Caco-2 (cell line): ENCODE results near the gene ZNF432. TPM values are rescaled to one million over a fixed set of nuclear protein-coding genes. Genes with fewer than 3 reads are reported as not detected.
"Not testable (repeated sequence)": the region's sequence is repeated elsewhere in the genome, so short reads cannot be mapped to it uniquely, and the experiment has no call there.

Experiments used
- BruUV-seq: library from RNA; stranded (reverse); fragments of 400-500 nt; replicated peaks from 2 replicates; lab custom pipeline; 2021; lab: Mats Ljungman, UMichigan
- CTCF ChIA-PET: fragments of 300-600 bp; sonication (Branson Sonifier 250); formaldehyde crosslinking; loops from one replicate; lab custom pipeline; 2022; ENCODE audit warnings: antibody characterized with exemption; lab: Charles Lee
- POLR2A ChIA-PET: fragments of 300-600 bp; sonication (Branson Sonifier 250); formaldehyde crosslinking; loops from one replicate; lab custom pipeline; 2022; ENCODE audit warnings: antibody characterized with exemption; lab: Charles Lee
- DNase-seq, 2 experiments: peaks; one replicate each; pipeline versions ENCODE4 v3.0.0 to v3.0.0-alpha.2; 2020 to 2022
- H3K27me3 ChIP-seq: replicated peaks from 2 replicates; pipeline ENCODE4 v1.6.0; 2011; ENCODE audit warnings: low read length; ENCODE audit not compliant: control insufficient read depth, insufficient read depth
- H3K36me3 ChIP-seq: 2 replicates; pipeline ENCODE4 v1.5.1; 2011; ENCODE audit warnings: low read length; ENCODE audit not compliant: control insufficient read depth, insufficient read depth
- H3K4me1 ChIP-seq: fragments of 250-450 bp; sonication (Bioruptor Pico); 2 replicates; pipeline ENCODE4 v1.5.1; 2020; ENCODE audit warnings: mild to moderate bottlenecking
- H3K4me3 ChIP-seq: 2 replicates; pipeline ENCODE4 v1.5.1; 2011; ENCODE audit warnings: low read depth, mild to moderate bottlenecking, control low read depth, low read length
- H3K9me3 ChIP-seq: fragments of 250-450 bp; sonication (Bioruptor Pico); 2 replicates; pipeline ENCODE4 v1.5.1; 2020; ENCODE audit warnings: mild to moderate bottlenecking, moderate library complexity
- H3K27ac Mint-ChIP-seq: one replicate; pipeline ENCODE4 v1.8.0; 2022; ENCODE audit warnings: mixed read lengths; ENCODE audit not compliant: unreplicated experiment
- H3K27me3 Mint-ChIP-seq: one replicate; pipeline ENCODE4 v1.8.0; 2022; ENCODE audit warnings: mixed read lengths; ENCODE audit not compliant: insufficient read depth, unreplicated experiment
- H3K36me3 Mint-ChIP-seq: one replicate; pipeline ENCODE4 v1.8.0; 2022; ENCODE audit warnings: mild to moderate bottlenecking, mixed read lengths; ENCODE audit not compliant: insufficient read depth, unreplicated experiment
- H3K4me1 Mint-ChIP-seq: one replicate; pipeline ENCODE4 v1.8.0; 2022; ENCODE audit warnings: low read depth, mixed read lengths; ENCODE audit not compliant: unreplicated experiment
- H3K4me3 Mint-ChIP-seq: one replicate; pipeline ENCODE4 v1.8.0; 2022; ENCODE audit warnings: mild to moderate bottlenecking, moderate library complexity, mixed read lengths; ENCODE audit not compliant: unreplicated experiment
- H3K9me3 Mint-ChIP-seq: one replicate; pipeline ENCODE4 v1.8.0; 2022; ENCODE audit warnings: mixed read lengths; ENCODE audit not compliant: unreplicated experiment
- CTCF ChIP-seq, 2 experiments: fragments of 200-600 bp in 1 of 2; IDR thresholded peaks; 1 replicate in 1 of 2; 2 replicates in 1 of 2; pipeline versions ENCODE4 v1.5.1 to v1.8.0; 2011 to 2022; ENCODE audit warnings: antibody characterized with exemption in 1 of 2, control low read depth in 1 of 2, inconsistent platforms in 1 of 2, low read depth in 1 of 2, low read length in 1 of 2, mild to moderate bottlenecking in 1 of 2, moderate library complexity in 1 of 2; ENCODE audit not compliant: insufficient read depth in 1 of 2, severe bottlenecking in 1 of 2, unreplicated experiment in 1 of 2
- intact Hi-C: fragments of 100-400 bp; cut with micrococcal nuclease; formaldehyde crosslinking; loops from one replicate; pipeline ENCODE4 v1.10.0; 2022; ENCODE audit not compliant: unreplicated experiment
- total RNA-seq: library from RNA; stranded (reverse); gene quantifications from 2 replicates; pipeline ENCODE4 v1.2.3, GENCODE V29; 2022

The ZNF432 gene
- total RNA-seq, 1 experiment from 2014 or later, result 10.5 TPM

GRCh38 chr19:52028027-52028779 lies 20.4 kb downstream of the ZNF432 start, which contains the start of gene ZNF614:
ZNF614 (minus strand) TSS chr19:52028379; CDS start chr19:52025745, 2,634 bp downstream.
- intact Hi-C loops, result loop anchor here (1.0 kb wide), 2 partner anchors 20 kb away; partner anchors contain the start of genes ZNF432 and ZNF615
- H3K27me3 Mint-ChIP-seq, result no peaks in the 10 kb centered on the region
- peak within 1 kb of the TSS; percentile 79 for H3K4me3 ChIP-seq
- ChIA-PET CTCF (no interaction called here), POLR2A (interaction anchor here (0.8 kb wide), 2 partner anchors 20 to 66 kb away, joined by 3 to 5 read pairs; partner anchors contain the start of gene ZNF615)
- peak within 1 kb of the TSS; percentile 93 for H3K27ac Mint-ChIP-seq
- H3K4me3 Mint-ChIP-seq, result peak within 1 kb of the TSS; percentile 92
- peaks cover 17% of the 10 kb centered on the region for H3K4me1 Mint-ChIP-seq
- peak; percentile 87 to 90 for DNase-seq
- TF ChIP-seq CTCF (IDR thresholded peaks at IDR 0.05; ENCODE audit: insufficient read depth in 1 of 2, low read depth in 1 of 2, low read length in 1 of 2, severe bottlenecking in 1 of 2, unreplicated experiment in 1 of 2), result no peak
- BruUV-seq, result no TSS peak
- no peaks in the 10 kb centered on the region for H3K27me3 ChIP-seq
- H3K36me3 ChIP-seq, result peaks cover 14% of the 10 kb centered on the region
- peaks cover 47% of the 10 kb centered on the region for H3K9me3 Mint-ChIP-seq
- H3K4me1 ChIP-seq, result peaks cover 32% of the 10 kb centered on the region
- peaks cover 58% of the 10 kb centered on the region for H3K9me3 ChIP-seq
- peaks cover 52% of the 10 kb centered on the region for H3K36me3 Mint-ChIP-seq

- BruUV-seq, CTCF ChIA-PET, intact Hi-C loops, H3K4me3 ChIP-seq, POLR2A ChIA-PET, H3K27me3 ChIP-seq, H3K27me3 Mint-ChIP-seq: not testable (repeated sequence)
- Histone ChIP-seq H3K4me1 (peaks cover 32% of the 10 kb centered on the region), H3K36me3 (peaks cover 17% of the 10 kb centered on the region), H3K9me3 (peaks cover 61% of the 10 kb centered on the region)
- peak in 1 of 2 experiments; percentile 11 for DNase-seq
- Mint-ChIP-seq H3K4me3 (peak overlapping the region; percentile 92), H3K27ac (peak overlapping the region; percentile 93), H3K4me1 (peaks cover 17% of the 10 kb centered on the region), H3K36me3 (peaks cover 67% of the 10 kb centered on the region), H3K9me3 (peaks cover 56% of the 10 kb centered on the region)
Observed at GRCh38 chr19:52026255-52026990, 22.2 kb downstream of the ZNF432 start.

- BruUV-seq, H3K4me3 Mint-ChIP-seq, POLR2A ChIA-PET, H3K27me3 Mint-ChIP-seq, H3K27me3 ChIP-seq, H3K4me3 ChIP-seq, intact Hi-C loops, CTCF ChIA-PET: not testable (repeated sequence)
- peaks cover 32% of the 10 kb centered on the region for H3K4me1 ChIP-seq
- peaks cover 70% of the 10 kb centered on the region for H3K9me3 ChIP-seq
- H3K36me3 ChIP-seq, result peaks cover 23% of the 10 kb centered on the region
- peaks cover 17% of the 10 kb centered on the region for H3K4me1 Mint-ChIP-seq
- peak overlapping the region; percentile 76 for H3K27ac Mint-ChIP-seq
- peak; percentile 50 to 53 for DNase-seq
- H3K9me3 Mint-ChIP-seq, result peaks cover 52% of the 10 kb centered on the region
- H3K36me3 Mint-ChIP-seq, result peaks cover 86% of the 10 kb centered on the region
Observed at GRCh38 chr19:52024478-52024877, 24.2 kb downstream of the ZNF432 start.
